NAMALWA (cell line): ENCODE measurements around the gene INAFM2.

ENCODE experiments used
- DNase-seq: peaks from one replicate; pipeline ENCODE4 v3.0.0-alpha.2; 2015; ENCODE audit warnings: low spot score

Gene INAFM2

GRCh38 chr15:40328751-40329150 is 5.3 kb downstream of the INAFM2 start:
- no peak for DNase-seq

DNA sequence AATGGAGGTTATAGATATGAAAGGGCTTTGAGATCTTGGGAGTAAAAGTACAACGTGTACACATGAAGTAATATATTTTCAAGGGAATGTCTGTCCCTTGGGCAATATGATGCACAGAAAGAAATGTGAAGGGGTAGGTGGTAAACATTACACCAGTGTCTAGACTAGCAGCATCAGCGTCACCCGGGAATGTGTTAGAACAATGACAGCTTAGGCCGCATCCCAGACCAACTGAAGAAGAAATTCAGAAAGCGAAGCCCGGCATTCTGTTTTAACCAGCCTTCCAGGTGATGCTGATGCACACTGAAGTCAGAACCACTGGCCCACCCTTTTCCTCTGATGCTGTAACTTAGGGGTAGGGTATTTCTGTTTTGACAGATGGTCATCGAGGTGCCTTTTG is 6.3 kb downstream of the INAFM2 start:
- DNase-seq = no peak

GRCh38 chr15:40330368-40330836 is 6.9 kb downstream of the INAFM2 start:
- no peak for DNase-seq

DNA sequence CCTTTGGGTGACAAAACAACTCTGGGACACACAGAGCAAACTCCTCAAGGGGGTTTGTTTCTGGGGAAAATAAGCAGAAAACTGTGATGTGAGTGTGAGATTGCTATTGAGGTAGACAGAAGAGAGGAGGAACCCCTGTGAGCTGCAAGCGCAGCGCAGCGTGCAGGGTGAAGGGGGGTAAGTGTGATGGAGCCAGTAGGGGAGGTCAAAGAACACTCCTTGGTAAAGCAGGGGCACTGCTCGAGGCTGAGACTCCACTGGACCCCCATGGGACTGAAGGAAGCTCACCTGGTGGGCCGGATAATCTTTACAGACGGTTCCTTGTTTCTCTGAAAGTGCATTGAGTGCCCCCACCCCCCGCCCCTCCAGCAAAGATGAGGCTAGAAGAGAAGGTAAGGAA is 7.5 kb downstream of the INAFM2 start:
- DNase-seq = no peak

- no peak for DNase-seq
These were observed 8.1 kb downstream of the INAFM2 start for GRCh38 chr15:40331637-40332036.

GRCh38 chr15:40332113-40332781 is 8.8 kb downstream of the INAFM2 start:
- no peak for DNase-seq

DNA sequence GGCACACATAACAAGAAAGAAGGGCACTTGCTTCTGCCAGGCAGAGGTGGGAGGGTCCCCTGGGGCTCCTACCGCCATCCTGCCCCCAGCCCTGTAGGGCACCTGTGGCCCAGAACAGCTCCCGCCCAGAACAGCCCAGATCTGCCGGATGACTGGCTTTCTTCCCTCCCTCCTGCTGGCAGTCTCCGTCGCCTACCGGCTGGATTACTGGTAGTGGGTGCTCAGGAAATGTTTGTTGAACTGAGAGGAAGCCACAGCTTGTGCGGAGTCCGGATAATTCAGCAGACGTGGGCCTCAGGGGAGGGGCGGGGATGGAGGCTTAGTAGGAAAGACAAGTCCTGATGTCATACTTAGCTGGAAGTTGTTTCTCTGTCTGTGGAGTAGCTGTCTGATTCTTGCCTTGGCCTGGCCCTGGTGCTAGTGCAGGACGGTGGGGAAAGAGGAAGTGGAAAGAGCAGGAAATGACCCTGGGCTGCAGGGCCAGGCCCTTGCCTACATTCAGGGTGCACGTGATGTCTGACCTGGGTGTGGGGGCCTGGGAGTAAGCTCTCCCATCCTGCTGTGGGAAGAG is 10.5 kb downstream of the INAFM2 start:
- peak; percentile 35 for DNase-seq

GRCh38 chr15:40334541-40334940 is 11.0 kb downstream of the INAFM2 start:
- no peak for DNase-seq

GRCh38 chr15:40334941-40335795 is 11.7 kb downstream of the INAFM2 start:
- no peak for DNase-seq

DNA sequence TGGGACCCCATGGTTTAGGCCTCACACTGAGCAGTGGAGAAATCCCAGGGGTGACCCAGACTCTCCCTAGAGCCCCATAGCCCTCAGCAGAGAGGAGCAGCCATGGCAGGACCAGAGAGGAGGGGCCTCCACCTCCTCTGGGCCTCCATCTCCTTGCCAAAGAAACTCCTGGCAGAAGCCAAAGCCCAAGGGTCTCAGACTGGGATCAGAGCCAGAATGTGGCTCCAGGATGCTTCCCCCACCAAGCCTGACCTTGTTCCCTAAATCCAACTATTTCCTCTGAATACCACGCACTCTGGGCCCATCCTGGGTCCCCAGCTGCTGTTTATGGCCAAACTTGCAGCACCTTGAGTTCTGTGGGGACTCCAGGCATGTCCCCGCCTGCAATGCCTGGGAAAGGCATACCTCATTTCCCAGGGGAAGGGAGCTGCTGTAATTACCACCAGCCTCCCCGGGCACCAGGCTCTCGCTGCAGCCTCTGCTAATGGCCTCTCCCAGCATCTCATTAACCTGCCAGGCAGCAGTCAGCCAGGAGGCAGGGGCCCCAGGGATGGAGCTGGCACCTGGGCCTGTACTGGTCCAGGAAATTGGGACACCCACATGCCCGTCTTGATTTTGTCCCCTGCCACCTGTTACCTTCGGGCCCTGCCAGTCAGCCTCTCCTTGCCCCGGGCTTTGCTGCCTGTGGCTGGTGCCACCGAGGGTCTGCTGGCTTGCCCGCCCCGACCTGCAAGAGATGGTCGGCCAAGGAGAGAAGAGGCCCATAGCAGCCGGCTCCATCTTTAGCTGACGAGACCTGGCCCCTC is 12.6 kb downstream of the INAFM2 start:
- no peak for DNase-seq

DNA sequence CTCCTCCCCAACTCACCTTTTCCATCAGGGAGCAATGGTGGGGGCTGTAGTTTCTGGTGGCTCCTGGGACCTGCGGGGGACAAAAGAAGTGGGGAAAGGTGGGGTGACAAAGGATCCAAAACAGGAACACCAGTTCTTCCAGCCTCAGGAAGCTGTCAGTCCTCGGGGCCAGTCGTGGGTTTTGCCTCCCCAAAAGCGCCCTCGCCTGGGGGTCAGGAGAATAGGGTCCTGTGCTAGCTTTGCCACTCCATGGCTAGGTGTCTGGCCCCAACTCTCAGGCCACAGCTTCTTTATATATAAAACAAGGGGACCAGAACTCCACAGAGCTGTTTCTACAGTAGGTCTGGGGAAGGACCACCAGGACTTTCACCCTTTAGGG is 13.2 kb downstream of the INAFM2 start:
- DNase-seq = peak; percentile 48

DNA sequence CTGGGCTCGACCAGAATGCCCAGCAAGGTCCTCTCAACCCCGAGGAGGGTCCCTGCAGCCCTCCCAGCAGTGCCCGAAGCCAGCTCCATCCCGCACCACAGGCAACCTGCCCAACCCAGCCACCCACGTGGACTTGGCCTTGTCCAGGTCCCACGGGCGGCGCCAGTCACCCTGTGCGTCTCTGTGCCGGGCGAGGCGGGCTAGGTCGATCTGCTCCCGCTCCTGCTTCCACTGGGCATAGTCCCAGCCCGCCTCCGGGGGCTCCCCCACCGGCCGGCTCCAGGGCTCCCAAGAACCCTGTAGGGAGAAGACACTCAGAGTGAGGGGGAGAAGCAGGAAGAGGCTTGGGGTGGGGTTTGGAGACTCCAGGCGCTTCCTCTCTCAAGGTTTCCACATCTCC is 14.1 kb downstream of the INAFM2 start:
- DNase-seq = no peak

DNA sequence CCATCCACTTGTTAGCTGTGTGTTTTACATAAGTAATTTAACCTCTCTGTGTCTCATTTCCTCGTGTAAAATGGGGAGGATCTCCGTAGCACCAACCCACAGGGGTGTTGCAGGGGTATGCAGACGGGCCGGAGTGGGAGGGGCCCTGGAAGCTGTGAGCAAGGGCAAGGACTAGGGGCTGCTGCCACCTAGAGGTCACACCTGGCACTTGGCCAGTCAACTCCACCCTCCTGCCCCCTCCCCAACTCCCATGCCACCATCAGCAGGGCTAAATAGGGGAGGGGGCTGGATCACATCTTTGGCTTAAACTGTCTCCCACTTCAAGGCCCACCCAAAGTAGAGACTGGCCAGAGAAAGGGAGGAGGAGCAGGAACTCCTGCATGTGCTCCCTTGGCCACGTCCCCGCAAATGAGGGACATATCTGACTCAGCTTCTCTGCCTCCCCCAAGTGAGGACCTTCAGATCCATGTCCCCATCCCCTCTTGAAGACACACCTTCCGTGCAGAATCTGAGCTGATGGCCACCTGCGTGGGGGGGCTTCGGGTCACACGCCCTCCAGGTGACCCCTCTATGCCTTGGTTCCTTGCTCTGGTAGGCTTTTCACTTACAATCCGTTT is 14.7 kb downstream of the INAFM2 start:
- peak; percentile 89 for DNase-seq

- DNase-seq = no peak
These were observed 15.6 kb downstream of the INAFM2 start for GRCh38 chr15:40338921-40339620.

GRCh38 chr15:40339621-40339945 is 16.1 kb downstream of the INAFM2 start:
- no peak for DNase-seq

GRCh38 chr15:40340038-40340739 is 16.7 kb downstream of the INAFM2 start:
- no peak for DNase-seq

GRCh38 chr15:40340740-40341400 is 17.4 kb downstream of the INAFM2 start, which contains the start of gene CCDC9B:
Gene CCDC9B (minus strand): TSS chr15:40340939. CDS start chr15:40340819, 120 bp downstream.
- DNase-seq = no peak

GRCh38 chr15:40342416-40343320 is 19.2 kb downstream of the INAFM2 start:
- DNase-seq = no peak

DNA sequence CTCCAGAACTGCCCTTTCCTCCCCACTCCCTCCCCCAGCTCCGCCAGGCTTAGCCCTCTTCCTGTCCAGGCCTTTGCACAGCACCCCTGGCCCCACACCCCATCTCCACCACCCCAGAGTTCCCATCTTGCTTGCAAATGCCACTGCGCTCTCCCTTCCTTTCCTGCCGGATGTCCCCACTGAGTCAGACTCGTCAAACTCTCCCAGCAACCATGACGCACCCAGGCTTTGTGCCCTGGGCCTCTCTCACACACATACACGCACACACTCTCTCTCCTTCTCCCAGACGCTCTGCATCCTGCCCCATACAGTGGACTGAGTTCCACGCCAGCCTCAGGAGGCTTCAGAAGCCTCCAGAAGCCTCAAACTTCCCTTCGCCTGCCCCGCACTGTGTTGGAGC is 20.0 kb downstream of the INAFM2 start:
- no peak for DNase-seq
